Stimulated activated CD8-positive, alpha-beta memory T cell treated with anti-CD3 and anti-CD28 coated beads, Interleukin-4, amount 100 ng/mL, for 24 hours (primary cell): Measurements from ENCODE around the gene ZNF593OS.

Experiments used
- DNase-seq: peaks from one replicate; pipeline ENCODE4 v3.0.0-alpha.2; 2020; ENCODE audit warnings: low read depth

ZNF593OS gene

DNA sequence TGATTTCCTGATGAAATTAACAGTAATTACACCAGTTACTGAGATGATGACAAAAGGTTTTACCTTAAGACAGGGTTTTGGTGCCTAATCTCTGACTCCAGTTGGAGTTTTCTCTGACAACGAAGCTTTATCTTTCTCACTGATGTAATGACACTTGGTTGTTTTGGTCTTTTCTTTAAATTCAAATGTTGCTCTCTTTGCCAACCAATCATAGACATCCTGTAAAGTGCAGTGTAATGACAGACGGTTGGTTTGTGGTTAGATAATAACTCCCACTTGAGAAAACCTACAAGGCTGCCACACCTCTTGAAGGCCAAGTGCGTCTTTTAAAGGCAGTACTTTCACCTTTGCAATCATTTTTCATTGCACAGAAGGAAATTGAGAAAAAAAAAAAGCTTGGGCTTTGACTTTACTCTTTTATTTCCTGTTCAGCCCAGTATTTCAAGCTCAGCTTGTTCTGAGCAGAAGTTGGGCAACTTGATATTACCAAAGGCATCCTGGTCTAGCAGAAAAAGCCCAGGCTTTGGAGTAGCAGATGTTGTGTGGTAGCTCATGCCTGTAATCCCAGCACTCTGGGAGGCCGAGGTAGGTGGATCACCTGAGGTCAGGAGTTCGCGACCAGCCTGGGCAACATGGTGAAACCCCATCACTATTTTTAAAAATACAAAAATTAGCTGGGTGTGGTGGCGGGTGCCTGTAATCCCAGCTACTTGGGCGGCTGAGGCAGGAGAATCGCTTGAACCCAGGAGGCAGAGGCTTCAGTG is 45.1 kb downstream of the ZNF593OS start:
- no peak for DNase-seq

DNA sequence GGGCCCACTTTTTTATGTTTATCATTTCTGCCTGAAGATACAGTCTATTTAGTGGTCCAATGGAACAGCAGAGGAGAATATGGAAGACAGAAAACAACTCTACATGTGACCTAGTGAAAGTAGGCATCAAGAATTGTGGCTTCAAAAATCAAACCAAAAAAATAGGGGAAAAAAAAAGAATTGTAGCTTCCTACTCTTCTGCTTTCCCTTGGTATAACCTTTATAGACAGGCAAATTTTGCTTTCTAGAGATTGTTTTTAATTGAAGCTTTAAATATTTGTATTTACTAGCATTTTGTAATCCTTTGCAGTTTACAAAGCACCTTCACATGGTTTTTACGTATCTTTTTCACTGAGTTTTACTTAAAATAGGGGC is 45.7 kb downstream of the ZNF593OS start:
- DNase-seq, result no peak

DNA sequence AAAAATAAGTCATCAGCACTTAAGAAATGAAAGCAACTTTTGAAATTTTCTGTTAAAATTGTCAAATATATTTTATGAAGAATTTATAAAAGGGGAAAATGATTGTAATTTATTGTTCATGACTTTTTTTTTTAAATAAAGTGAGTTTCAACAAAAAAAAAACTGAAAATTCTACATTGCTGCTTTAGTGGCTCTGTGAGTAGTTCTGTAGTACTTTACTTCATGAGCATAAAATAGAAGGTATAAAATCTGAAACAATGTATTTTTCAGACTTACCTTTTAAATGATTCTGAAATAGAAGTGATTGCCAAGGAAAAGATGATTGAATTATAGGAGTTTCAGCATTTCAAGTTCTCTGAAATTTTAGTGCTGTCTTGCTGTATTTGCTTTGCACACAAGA is 46.2 kb downstream of the ZNF593OS start:
- DNase-seq, result no peak

DNA sequence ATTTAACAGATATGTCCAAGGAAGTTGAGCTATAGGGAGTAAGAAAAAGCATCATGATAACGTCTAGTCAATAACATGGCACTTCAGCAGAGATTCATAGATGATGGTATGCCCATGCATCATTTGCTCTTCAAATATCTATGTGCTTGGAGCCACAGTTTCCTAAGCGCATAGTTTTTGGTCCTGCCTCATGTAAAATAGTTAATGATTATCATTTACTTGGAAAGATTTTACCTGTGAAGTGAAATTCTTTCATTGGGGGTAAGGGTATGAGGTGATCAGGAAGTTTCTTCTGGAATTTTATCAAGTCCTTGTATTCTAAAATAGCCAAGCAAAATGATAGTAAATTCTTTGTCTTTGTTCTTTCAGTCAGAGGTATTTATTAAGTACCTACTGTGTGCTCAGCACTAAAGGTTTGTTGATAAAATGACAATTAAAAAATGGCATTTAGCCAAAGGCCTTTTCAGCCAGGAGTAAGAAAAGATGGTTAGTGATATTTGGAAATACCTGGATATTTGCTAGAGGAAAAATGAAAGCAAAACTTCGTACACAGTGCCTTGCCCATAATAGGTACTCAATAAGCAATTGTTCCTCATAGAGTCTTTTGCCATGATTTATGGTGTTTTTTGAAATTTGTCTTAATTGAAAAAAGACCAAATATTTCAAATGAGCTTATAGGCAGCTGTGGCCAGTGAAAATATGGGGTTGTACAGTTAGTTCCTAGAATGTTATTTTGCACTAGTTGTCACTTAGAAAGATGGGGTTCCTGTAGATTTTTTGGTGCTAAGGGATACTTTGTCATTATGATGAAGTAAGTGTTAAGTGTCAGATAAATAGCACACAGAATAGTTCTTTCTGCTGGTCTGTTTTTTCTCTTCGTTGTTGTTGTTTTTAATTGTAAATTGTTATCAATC is 47.0 kb downstream of the ZNF593OS start:
- no peak for DNase-seq

DNA sequence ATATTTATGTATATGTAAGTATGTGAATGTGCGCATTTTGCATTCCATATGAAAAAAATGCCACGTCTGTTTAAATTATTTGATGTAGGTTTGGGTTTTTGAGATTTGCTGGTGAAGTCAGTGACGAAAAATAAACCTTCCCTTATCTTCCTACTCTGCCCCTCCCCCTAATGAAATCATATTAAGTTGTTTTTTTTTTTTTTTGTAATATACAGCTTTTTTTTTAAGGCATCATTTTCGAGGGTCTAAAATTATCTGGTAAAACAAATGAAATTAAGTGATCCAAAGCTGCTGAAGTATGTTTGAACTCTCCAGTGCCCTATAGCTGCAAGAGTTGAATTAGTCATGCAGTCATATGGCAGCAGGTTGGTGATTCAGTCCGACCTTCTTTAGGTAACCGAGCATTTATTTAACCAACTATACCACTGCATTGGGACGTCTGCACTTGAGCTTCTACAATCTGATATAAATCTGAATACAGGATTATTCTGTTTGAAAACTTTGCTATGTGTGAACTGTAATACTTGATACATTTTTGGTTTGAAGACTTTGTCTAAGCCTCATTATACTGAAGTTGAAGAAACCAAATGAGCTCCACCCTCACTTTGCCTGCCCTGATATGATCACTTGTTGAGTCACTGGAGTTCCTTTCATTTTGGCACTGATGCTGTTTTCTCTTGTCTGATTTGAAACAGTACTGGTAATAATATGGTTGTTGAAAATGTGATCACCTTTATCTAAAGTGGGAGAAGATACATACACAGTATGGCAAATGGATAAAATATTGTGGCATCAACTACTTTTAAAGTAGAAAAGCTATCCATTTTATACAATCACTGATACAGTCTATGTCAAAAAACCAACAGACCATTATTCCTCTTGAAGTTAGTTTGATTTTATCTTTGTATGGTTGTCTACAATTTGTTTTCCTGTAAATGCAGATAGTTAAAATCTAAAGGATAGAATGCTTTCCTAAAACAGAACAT is 48.4 kb downstream of the ZNF593OS start:
- no peak for DNase-seq

DNA sequence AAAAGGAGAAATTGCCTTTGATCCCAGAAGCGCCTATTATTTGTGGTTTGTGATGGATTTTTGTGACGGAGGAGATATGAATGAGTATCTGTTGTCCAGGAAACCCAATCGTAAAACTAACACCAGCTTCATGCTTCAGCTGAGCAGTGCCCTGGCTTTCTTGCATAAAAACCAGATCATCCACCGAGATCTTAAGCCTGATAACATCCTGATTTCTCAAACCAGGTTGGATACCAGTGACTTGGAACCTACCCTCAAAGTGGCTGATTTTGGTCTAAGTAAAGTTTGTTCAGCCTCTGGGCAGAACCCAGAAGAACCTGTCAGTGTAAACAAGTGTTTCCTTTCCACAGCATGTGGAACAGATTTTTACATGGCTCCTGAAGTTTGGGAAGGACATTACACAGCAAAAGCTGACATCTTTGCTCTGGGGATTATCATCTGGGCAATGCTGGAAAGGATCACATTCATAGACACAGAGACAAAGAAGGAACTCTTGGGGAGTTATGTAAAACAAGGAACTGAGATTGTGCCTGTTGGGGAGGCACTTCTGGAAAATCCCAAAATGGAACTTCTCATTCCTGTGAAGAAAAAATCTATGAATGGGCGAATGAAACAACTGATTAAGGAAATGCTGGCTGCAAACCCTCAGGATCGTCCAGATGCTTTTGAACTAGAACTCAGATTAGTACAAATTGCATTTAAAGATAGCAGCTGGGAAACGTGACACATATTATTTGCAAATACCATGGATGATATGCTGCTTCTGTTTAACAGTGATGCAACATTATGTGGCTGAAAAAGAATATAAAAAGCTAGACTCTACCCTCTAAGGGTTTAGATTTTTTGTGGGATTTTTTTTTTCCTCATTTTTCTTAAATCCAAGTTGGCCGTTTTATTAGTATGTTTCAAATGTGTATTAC is 49.5 kb downstream of the ZNF593OS start:
- DNase-seq, result no peak

DNA sequence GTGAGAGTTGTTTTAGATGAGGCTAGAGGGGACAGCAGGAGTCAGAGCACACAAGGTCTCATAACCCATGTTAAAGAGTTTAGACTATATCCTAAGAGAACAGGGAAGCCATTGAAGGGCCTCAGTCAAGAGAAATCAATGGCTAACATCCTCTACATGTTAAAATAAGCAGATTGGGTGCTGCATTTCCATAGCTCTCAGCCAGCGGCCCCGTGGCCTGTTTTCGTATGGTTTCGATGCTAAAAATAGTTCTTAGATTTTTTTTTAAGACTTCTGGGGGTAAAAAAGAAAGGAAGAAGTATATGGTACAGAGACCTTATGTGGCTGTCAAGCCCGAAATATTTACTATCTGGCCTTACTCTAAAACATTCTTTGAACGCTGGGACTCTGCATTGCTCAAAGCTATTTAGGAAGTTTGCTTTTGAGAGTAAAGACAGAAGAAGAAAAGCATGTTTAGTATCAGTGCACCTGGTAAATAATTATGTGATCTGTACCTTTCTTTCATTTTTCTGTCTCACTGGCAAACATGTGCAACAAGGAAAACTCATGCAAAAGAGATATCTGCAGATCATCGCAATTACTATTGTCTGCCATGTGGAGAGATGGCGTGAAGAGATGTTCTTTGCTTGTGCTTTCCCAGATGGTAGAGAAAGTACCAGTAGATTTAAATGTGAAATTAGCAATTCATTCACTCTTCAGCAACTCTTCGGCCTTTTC is 51.6 kb downstream of the ZNF593OS start:
- no peak for DNase-seq
